ENCODE results near the gene ZNG1F.
"Not testable (repeated sequence)": the region's sequence is repeated elsewhere in the genome, so short reads cannot be mapped to it uniquely, and the experiment has no call there.

Gene ZNG1F

DNA sequence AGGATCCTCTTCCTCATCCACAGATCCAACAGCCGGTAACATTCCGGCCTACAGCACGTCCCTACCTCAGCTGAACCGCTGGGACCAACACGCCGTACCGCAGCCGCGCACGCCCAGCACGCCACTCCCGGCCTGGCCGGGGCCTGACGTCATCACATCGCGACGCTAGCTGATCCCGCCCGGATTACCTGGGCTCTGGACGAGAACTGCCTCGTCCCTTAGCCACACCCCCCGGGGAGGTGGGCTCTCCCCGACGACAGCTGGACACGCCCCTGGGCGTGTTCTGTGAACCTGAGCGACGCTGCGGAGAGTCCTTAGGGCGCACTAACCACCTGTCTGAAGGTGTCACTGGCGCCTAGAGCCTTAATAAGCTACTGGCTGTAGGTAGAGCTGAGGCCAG lies at the start of gene ZNG1F:
TSS of gene ZNG1F (minus strand) at position 101 of the 400 bp plus-strand sequence. CDS start at position 42, 59 bp downstream.
- not testable (repeated sequence) for DNase-seq

DNA sequence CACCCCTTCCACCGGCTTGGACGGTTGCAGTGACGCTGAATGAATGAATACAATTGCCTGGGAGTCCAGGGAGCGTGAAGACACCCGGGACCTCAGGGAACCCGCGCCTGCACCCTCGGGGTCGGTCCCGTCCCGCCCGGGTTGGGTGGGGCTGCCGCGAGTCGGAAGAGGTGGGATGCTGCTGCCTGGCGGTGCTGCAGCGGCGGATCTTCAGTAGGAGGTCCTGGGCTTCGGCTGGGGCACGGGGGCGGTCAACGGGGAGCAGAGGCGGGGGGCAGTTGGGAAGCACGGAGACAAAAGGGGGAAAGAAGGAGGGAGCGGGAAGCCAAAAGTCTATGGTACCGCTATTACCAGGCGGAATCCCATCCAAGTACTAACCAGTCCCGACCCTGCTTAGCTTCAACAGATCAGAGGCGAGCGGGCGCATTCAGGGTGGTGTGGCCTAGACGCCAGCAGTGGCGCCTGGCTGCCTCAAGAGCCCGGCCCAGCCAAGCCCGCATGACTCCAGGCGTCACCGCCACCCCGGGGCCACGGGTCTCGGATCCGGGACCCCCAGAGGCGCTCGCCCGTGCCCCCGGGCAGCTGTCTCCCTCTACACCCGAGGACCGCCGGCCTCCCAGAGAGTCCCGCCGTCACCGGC lies 48.1 kb upstream of the ZNG1F start:
- not testable (repeated sequence) for DNase-seq

DNA sequence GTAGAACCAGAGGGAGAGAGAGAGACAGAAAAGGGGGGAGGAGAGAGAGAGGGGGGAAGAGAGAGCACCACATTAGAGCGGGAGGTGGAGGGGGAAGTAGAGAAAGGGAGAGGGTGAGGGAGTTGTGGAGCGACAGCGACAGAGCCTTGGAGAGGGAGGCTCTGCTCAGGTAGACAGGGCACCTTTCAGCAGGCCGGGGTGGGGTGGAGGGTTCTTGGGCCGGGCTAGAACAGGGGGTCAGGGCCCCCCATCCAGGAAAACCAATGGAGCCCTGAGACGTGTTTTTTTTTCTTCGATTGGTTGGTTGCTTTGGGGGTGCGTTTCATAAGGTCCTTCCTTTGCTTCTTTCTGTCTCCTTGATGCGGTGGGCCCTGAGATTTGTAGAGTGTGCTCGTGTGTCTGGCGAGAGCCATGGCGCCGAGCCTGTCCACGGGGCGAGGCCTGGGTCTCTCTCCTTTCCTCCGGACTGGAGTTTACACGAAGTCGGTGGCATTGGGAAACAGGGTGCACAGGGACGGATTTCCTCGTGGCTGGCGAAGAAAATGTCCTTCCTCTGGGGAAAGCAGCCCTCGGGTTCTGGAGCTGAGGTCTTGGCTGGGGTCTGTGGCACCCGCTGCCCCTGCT lies 47.5 kb upstream of the ZNG1F start:
- DNase-seq: not testable (repeated sequence)

DNA sequence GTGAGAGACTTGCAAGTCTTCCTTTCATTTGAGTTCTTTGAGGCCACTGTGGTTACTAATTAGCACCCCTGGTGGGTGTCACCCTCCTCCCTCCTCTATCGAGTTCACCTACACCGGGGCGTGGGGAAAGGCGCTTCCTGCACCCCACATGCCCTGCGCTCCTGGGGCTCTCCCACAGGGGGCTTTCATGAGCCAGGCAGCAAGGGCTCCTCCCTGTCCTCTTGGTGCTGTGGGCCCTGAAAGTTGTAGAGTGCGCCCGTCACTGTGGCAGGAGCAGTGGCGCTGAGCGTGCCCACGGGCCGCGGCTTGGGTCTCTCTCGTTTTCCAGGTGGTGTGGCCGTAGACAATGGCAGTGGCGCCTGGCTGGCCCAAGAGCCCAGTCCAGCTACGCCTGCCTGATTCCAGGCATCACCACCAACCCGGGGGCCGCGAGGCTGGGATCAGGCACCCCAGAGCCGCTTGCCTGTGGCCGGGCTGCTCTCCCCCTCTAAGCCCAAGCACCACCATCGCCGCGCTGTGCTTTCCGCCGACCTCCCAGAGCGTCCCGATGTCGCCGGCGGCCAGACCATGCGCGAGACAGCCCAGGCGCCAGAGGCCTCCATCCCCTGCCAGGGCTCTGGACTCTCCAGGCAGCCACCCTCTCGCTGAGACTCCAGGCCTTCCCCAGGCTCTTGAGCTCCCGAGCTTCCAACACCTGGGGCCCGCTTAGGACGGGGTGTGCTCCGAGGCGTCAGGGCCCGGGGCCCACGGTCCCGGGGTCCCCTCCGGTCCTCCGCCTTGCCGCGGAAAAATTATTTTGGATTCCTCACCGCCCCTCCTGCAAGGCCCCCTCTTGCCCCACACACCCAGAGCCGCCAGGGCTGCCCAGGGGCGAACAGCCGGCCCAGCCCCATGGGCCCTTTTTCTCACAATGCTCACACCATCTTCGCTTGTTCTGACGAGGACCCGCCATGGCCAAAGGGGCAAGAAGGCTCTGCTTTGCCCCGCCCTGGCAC lies 46.0 kb upstream of the ZNG1F start:
- not testable (repeated sequence) for DNase-seq

DNA sequence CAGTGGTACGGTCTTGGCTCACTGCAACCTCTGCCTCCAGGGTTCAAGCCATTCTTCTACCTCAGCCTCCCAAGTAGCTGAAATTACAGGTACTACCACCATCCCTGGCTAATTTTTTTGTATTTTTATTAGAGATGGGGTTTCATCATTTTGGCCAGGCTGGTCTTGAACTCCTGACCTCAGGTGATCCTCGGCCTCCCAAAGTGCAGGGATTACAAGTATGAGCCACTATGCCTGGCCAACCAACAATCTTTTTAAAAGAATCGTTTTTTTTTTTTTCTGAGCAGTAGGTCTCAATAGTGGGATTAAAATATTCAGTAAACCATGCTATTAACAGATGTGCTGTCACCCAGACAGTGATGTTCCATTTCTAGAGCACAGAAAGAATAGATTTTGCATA lies 45.1 kb upstream of the ZNG1F start:
- not testable (repeated sequence) for DNase-seq

DNA sequence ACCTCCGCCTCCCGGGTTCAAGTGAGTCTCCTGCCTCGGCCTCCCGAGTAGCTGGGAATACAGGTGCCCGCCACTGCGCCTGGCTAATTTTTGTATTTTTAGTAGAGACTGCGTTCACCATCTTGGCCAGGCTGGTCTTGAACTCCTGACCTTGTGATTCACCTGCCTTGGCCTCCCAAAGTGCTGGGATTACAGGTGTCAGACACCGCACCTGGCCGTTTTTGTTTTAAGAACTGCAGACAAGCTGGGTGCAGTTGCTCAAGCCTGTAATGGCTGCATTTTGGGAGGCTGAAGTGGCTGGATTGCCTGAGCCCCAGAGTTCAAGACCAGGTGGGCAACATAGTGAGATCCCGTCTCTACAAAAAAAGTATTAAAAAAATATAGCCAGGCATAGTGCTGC lies 43.2 kb upstream of the ZNG1F start:
- DNase-seq: not testable (repeated sequence)

DNA sequence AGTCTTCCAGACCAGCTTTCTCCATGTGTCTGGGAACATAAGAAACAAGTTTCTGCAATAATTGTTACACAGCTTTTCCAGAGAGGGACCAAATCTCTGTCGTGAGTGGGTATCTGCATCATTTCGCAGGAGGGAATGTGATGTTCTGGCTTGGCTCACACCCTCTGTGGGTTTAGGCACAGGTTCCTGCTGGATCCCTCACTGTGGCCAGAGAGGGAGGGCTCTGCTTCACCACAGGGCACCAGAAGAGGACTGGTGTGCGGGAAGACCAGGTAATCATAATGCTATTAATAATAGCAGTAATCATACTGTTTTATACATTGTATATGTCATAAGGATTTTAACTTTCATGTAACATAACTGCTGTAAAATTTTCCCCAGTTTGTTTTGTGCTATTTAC lies 41.3 kb upstream of the ZNG1F start:
- DNase-seq: not testable (repeated sequence)

DNA sequence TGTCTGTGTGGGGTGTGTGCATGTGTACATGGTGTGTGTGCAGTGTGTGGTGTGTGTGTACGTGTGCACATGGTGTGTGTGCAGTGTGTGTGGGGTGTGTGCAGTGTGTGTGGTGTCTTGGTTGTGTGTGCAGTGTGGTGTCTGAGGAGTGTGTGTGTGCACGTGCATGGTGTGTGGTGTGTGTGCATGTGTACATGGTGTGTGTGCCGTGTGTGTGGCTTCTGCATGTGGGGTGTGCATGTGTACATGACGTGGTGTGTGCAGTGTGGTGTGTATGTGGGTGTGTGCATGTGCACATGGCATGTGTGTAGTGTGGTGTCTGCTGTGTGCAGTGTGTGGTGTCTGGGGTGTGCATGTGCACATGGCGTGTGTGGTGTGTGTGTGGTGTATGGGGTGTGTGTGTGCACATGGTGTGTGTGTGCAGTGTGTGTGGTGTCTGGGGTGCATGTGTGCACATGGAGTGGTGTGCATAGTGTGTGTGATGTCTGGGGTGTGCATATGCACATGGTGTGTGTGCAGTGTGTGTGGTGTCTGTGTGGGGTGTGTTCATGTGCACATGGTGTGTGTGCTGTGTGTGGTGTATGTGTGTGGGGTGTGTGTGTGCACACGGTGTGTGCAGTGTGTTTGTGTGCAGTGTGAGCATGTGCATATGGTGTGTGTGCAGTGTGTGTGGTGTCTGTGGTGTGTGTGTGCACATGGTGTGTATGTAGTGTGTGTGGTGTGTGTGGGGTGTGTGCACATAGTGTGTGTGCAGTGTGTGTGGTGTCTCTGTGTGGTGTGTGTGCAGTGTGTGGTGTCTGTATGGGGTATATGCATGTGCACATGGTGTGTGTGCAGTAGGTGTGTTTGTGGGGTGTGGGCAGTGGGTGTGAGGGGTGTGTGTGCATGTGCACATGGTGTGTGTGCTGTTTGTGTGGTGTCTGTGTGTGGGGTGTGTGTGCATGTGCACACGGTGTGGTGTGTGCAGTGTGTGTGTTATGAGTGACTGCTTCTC lies 40.6 kb upstream of the ZNG1F start:
- no peak for DNase-seq

DNA sequence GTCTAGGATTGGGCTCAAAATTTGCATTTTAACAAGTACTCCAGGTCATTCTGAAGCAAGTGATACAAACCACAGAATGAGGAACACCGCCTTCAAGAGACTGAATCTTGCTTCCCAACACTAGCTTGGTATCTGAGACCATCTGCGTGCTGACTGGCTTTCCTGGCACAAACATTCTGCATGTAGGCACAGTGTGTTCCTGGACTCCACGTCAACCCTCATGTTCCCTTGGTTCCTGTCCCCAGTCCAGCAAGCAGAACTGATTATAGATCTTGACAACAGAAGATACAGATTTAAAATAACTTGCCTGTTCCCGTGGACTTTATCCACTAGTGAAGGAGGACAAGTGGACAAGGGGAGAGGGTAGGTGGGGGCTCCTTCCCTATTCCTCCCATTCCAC lies 30.7 kb upstream of the ZNG1F start:
- DNase-seq: not testable (repeated sequence)

DNA sequence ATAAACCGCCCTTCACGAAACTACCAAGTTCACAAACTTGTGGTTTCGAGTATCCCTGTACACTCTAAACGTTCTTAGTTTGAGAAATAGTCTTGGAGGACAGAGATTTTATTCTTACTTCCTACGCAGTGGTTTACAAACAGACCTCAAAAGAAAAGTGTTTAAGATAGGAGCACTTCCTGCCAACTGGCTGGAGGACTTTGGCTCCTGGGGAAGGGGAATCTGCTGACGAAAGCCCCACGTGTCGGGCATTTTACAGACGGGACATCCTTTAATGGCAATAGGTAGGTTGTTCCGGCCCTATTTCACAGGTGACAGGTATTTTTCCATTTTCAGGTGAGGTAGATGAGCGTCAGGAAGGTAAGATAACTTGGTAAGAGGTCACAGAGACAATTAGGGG lies 678 bp downstream of the ZNG1F start:
- not testable (repeated sequence) for DNase-seq

DNA sequence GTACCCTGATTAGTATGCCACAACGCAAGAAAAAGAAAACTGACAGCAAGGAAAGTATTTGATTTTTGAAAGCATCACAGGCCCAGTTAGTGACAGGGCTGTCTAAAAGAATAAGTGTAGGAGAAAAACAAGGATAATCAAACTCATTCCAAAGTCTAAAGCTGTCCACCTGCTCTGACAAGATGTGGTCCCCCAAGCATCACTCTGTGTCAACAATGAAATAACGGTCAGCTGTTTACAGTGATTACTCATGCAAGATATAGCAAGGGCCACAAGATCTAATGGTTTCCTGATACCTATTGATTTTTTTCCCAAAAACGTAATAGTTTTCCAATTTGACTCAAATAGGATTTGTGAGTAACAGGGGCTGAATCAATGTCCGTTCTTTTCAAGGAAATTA lies 14.1 kb downstream of the ZNG1F start:
- DNase-seq: not testable (repeated sequence)

DNA sequence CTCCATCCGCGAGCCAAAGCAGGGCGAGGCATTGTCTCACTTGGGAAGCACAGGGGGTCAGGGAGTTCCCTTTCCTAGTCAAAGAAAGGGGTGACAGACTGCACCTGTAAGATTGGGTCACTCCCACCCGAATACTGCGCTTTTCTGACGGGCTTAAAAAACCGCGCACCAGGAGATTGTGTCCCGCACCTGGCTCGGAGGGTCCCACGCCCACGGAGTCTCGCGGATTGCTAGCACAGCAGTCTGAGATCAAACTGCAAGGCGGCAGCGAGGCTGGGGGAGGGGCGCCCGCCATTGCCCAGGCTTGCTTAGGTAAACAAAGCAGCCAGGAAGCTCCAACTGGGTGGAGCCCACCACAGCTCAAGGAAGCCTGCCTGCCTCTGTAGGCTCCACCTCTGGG lies 39.0 kb downstream of the ZNG1F start:
- not testable (repeated sequence) for DNase-seq

DNA sequence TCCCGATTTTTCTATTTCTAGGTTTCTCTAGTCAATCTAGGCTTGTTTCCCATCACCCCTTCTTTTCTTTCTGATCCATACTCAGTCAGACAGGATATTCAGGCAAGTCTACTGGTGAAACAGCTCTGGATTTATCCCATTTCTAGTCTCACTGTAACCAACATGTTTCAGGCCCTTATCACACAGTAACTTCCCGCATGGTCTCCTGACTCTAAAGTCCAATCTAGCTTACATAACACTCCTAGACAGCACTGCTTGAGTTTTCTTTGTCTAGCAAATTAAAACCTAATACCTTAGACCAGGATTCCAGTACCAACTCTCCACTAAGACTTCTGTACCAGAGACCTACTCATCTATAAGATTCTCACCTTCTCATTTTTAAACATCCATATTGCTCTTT lies 47.2 kb downstream of the ZNG1F start:
- DNase-seq: not testable (repeated sequence)

DNA sequence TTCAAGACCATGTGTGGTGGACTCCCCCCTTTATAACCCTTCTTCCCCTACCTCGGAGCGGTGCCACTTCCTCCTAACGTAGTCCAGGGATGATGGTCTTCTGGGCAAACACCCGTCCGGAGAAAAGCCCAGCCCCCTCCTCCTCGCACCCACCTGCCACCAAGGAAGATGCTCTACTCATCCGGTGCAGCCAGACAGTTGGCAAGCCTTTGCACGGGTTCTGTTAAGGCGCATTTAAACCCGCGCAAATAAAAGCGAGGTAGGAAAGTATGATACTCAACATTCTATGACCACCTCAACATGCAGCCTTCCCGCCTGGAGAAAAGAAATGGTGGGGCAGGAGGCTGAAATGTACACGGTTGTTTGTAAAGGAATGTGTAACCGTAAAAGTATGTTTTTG lies 60.5 kb downstream of the ZNG1F start, which contains the start of gene FOXD4L6:
TSS of gene FOXD4L6 (minus strand) at position 101 of the 400 bp plus-strand sequence. CDS start 298 bp downstream, outside the sequence.
- DNase-seq: not testable (repeated sequence)

DNA sequence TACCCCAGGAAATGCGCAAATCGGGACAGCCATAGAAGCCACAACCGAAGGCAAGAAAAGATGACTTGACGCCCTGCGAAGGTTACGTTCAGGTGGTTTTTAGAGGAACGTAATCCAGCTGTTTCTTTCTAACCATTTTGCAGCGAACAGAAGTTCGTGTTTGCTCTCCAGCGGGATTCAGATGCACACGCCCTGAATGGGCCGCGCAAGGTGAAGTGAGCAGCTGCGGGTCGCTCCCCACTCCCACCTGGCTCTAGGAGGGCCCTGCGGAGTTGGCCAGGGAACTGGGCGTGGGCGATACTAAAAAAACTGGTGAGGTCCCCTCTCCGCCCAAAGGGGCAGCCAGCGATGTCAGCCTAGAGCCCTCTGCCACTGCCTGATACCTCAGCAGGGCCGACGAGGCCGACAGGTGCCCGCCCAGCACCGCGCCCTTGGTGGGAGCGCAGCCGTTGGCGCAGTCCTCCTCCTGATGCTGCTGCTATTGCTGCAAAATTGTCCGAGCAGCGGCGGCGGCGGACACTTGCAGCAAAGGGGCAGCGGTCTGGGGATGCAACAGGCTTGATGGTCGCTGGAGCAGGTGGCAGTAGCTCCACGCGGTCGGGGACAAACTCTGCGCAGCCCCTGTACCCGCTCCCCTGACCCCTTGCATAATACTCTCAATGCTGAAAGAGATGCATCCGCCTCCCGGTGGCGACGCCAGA lies 62.2 kb downstream of the ZNG1F start:
- DNase-seq: not testable (repeated sequence)

DNA sequence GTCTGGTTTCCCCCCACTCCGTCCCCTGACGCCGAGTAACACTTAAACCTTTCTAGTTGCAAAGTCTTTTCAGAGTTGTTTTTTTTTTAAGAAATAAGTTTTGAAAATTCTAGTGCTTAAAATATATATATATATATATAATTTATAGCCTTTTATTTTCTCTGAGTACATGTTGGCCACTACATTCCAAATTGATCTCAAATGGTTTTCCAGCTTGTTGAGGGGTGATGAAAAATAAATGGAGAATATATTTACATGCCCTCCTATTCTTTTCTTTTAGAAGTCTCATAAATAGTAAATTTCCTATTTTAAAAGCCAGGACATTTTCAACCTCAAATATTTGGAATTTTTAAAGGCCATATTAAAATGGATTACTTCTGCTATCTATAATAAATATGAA lies 63.2 kb downstream of the ZNG1F start:
- DNase-seq: not testable (repeated sequence)

DNA sequence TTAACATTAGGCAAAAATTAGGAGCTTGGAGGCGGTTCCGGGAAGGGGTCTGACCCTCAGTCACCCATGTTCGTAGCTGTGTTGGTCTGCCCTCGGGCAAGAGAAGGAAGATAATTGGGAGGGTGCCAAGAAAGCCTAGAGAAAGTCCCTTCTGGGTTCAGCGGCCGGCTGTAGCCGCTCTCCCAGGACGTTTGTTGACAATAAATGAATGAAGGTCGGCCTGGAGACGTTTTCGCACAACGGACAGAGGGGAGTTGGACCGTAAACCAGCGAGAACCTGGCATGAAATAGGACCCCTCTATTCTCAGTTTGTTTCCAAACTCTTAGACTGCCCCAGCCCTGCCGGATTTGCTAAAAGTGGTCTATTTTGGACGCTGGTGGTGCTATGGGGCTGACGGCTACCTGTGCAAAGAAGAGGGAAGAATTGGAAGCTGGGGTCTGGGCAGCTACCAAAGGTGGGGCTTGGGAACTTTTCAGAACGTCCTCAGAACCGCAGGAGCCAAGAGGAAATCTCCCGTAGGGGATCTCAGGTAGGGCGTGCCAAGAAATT lies 63.9 kb downstream of the ZNG1F start:
- DNase-seq: not testable (repeated sequence)

DNA sequence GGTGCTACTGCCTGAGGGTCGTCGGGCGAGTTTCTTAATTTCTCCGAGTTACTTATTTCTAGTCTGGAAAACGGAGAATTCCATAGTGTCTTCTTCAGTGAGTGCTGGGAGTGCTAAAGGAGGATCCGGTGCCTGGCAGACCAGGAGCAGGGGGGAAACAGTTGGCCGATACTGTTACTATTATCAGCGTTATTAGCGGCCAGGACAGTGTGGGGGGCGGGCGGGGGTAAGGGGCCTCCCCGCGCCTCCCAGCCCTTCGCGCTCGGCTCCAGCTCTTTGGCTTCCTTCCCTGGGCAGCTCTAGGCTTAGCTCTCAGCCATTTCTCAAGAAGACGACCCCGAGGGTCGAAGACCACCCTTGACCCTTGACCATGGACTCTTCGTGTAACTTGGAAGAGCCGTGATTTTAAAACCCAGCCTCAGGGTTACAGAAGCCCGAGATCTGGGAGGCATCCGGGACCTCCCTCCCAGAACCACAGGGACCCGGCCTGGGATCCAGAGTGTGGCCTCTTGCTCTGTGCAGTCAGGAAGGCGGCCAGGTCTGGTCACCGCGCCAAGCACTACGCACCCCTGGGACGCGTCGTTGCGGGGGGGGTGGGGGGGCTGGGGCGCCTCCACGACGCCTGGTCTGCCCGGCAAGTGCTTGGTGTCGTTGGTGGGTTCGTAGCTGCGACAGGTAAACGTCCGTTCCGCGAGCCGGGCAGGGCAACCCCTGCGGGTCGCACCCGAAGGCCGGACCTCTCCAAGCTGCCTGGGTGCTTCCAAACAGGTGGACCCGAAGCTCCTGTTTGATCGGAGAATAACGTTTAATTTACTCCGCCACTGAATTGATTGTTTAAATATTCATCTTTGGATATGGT lies 64.6 kb downstream of the ZNG1F start:
- DNase-seq: not testable (repeated sequence)

DNA sequence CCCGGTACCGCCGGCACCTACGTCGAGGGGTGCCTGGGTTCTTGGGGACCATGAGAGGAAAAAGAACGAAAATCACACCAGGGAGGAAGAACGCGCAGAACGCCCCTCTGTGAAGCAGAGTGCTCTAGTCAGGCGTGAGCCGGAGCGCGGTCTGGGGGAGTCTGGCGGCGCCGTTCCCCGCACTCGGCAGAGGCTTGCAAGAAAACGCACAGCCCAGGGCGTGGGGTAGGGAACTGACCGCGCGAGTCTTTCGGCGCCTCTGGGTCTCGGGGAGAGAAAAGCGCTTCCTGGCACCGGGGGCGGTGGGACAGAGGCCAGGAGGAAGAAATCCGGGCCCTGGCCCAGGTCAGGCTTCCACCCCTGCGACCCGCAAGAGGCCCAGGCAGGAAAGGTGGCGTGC lies 65.3 kb downstream of the ZNG1F start:
- DNase-seq: not testable (repeated sequence)

DNA sequence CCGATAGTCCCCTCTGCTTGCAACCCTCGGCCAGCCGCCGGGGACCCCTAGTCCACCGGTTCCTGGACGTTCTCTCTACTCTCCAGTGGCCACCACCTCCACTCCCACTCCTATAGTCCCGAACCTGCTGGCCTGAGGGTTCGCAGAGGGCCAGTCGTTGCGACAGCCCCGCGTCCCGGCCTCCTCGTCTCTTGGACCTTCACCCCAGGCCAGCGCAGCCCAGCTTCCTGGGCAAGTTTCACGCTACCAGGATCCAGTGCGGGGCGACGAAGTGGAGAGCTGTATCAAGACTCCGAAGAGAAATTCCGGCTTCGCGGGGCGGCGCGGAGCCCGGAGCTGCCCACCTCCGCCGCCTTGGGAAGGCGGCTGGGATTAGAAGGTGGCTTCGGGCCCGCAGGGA lies 65.7 kb downstream of the ZNG1F start:
- not testable (repeated sequence) for DNase-seq
